NT2/D1 (cell line): ENCODE data around the gene RNASET2.

Source experiments
- SUZ12 ChIP-seq: IDR thresholded peaks from 2 replicates; pipeline ENCODE4 v1.6.1; 2011; ENCODE audit not compliant: insufficient read length, insufficient read depth; ENCODE audit errors: extremely low read depth
- YY1 ChIP-seq: IDR thresholded peaks from 2 replicates; pipeline ENCODE4 v1.6.1; 2011; ENCODE audit not compliant: insufficient read length, insufficient read depth
- ZNF274 ChIP-seq: IDR thresholded peaks from 2 replicates; pipeline ENCODE4 v1.6.1; 2011; ENCODE audit warnings: mild to moderate bottlenecking, low read depth, low read length

DNA sequence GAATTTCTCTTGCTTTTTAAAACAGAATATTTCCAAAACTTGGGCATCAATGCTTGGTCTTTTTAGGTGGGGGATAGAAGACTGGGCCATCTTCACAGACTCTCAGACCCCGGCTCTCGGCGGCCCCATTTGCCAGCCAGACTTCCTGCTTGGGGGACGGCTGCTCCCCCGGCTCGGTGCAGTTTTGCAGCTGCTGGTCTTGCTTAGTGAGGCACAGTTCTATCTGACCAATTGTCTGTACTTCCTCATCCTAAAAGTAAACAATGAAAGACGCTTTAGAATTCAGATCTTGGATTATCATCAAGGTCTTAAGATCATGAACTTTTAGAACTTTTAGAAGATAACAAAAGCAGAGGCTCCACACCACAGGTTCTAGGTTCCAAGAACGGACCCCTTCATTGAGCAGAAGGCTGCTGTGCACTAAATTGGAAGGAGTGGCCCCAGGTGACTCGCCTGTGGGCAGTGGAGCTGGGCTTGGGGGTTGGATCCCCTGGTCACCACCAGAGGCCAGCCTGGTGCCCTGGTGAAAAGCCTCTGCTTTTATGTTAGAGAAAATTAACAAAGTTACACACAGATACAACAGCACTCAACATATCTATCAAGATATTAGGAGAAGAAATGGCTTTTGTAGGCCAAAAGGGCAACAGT is 26.7 kb downstream of the RNASET2 start:
- no peak for TF ChIP-seq YY1
- no peak for TF ChIP-seq ZNF274
- TF ChIP-seq SUZ12: no peak
